H9 (cell line): ENCODE results near the gene CCDC137. TPM values are rescaled to one million over a fixed set of nuclear protein-coding genes. Genes with fewer than 3 reads are reported as not detected.

ENCODE experiments used
- DNase-seq: peaks from one replicate; pipeline ENCODE4 v3.0.0-alpha.2; 2017
- H2AFZ ChIP-seq: one replicate; pipeline ENCODE4 v1.6.1; 2013; ENCODE audit warnings: mild to moderate bottlenecking, low read length, control low read depth, moderate library complexity
- H2AK5ac ChIP-seq: 2 replicates; pipeline ENCODE4 v1.6.1; 2013; ENCODE audit warnings: low read length, control low read depth, mixed read lengths; ENCODE audit not compliant: insufficient read length
- H2BK120ac ChIP-seq: one replicate; pipeline ENCODE4 v1.6.1; 2013; ENCODE audit warnings: low read depth, mild to moderate bottlenecking, low read length, control low read depth, inconsistent platforms; ENCODE audit not compliant: poor library complexity, severe bottlenecking
- H2BK12ac ChIP-seq: 2 replicates; pipeline ENCODE4 v1.6.1; 2013; ENCODE audit warnings: low read length, control low read depth, mixed read lengths, low read depth; ENCODE audit not compliant: insufficient read length
- H2BK15ac ChIP-seq: 2 replicates; pipeline ENCODE4 v1.6.1; 2013; ENCODE audit warnings: low read depth, low read length, control low read depth
- H2BK20ac ChIP-seq: one replicate; pipeline ENCODE4 v1.6.1; 2013; ENCODE audit warnings: low read depth, mild to moderate bottlenecking, low read length, control low read depth, inconsistent platforms; ENCODE audit not compliant: poor library complexity, severe bottlenecking
- H2BK5ac ChIP-seq: 2 replicates; pipeline ENCODE4 v1.6.1; 2013; ENCODE audit warnings: low read length, control low read depth, mixed read lengths; ENCODE audit not compliant: insufficient read length
- H3K14ac ChIP-seq: 2 replicates; pipeline ENCODE4 v1.6.1; 2013; ENCODE audit warnings: low read length, control low read depth; ENCODE audit not compliant: insufficient read depth
- H3K18ac ChIP-seq: 2 replicates; pipeline ENCODE4 v1.6.1; 2013; ENCODE audit warnings: low read depth, mild to moderate bottlenecking, mixed read lengths, low read length, control low read depth; ENCODE audit not compliant: insufficient read length
- H3K23ac ChIP-seq: 2 replicates; pipeline ENCODE4 v1.6.1; 2013; ENCODE audit warnings: low read length, control low read depth, mixed read lengths, low read depth; ENCODE audit not compliant: insufficient read length
- H3K23me2 ChIP-seq: 2 replicates; pipeline ENCODE4 v1.6.1; 2013; ENCODE audit warnings: low read depth, mild to moderate bottlenecking, mixed read lengths, low read length, control low read depth; ENCODE audit not compliant: insufficient read length, poor library complexity, severe bottlenecking
- H3K27ac ChIP-seq: 2 replicates; pipeline ENCODE4 v1.5.1; 2013; ENCODE audit warnings: low read length, control low read depth, mixed read lengths, low read depth; ENCODE audit not compliant: insufficient read length
- H3K27me3 ChIP-seq: 2 replicates; pipeline ENCODE4 v1.6.1; 2013; ENCODE audit warnings: low read length, control low read depth, inconsistent platforms; ENCODE audit not compliant: insufficient read depth
- H3K4ac ChIP-seq: 2 replicates; pipeline ENCODE4 v1.6.1; 2013; ENCODE audit warnings: low read depth, mild to moderate bottlenecking, control low read depth, inconsistent platforms, low read length, moderate library complexity
- H3K4me1 ChIP-seq: 2 replicates; pipeline ENCODE4 v1.6.1; 2013; ENCODE audit warnings: low read length, control low read depth, inconsistent platforms; ENCODE audit not compliant: insufficient read depth
- H3K4me2 ChIP-seq: 2 replicates; pipeline ENCODE4 v1.6.1; 2013; ENCODE audit warnings: low read length, control low read depth, mixed read lengths; ENCODE audit not compliant: insufficient read length, insufficient read depth
- H3K56ac ChIP-seq: 2 replicates; pipeline ENCODE4 v1.6.1; 2013; ENCODE audit warnings: low read depth, mild to moderate bottlenecking, mixed read lengths, low read length, control low read depth; ENCODE audit not compliant: insufficient read length
- H3K79me1 ChIP-seq: 2 replicates; pipeline ENCODE4 v1.6.1; 2013; ENCODE audit warnings: low read depth, mild to moderate bottlenecking, moderate library complexity, low read length, control low read depth, inconsistent platforms; ENCODE audit not compliant: insufficient read depth, poor library complexity, severe bottlenecking
- H3K79me2 ChIP-seq: 2 replicates; pipeline ENCODE4 v1.6.1; 2013; ENCODE audit warnings: low read length, control low read depth, inconsistent platforms; ENCODE audit not compliant: insufficient read depth
- H3K9ac ChIP-seq: 2 replicates; pipeline ENCODE4 v1.6.1; 2013; ENCODE audit warnings: low read length, control low read depth, mixed read lengths; ENCODE audit not compliant: insufficient read length; ENCODE audit errors: extremely low read depth
- H3K9me3 ChIP-seq: one replicate; pipeline ENCODE4 v1.6.1; 2013; ENCODE audit warnings: low read depth, low read length, inconsistent platforms; ENCODE audit not compliant: control insufficient read depth
- H3T11ph ChIP-seq: one replicate; pipeline ENCODE4 v1.6.1; 2013; ENCODE audit warnings: mild to moderate bottlenecking, low read length, control low read depth, inconsistent platforms
- H4K20me1 ChIP-seq: one replicate; pipeline ENCODE4 v1.6.1; 2013; ENCODE audit not compliant: control insufficient read depth, insufficient read length, insufficient read depth
- H4K5ac ChIP-seq: 2 replicates; pipeline ENCODE4 v1.6.1; 2013; ENCODE audit warnings: low read depth, mild to moderate bottlenecking, mixed read lengths, low read length, control low read depth; ENCODE audit not compliant: insufficient read length
- H4K8ac ChIP-seq: replicated peaks from 2 replicates; pipeline ENCODE4 v1.6.1; 2013; ENCODE audit warnings: low read length, control low read depth, mixed read lengths, low read depth; ENCODE audit not compliant: insufficient read length
- H4K91ac ChIP-seq: 2 replicates; pipeline ENCODE4 v1.6.1; 2013; ENCODE audit warnings: low read depth, mild to moderate bottlenecking, moderate library complexity, mixed read lengths, low read length, control low read depth; ENCODE audit not compliant: insufficient read length
- H3K27ac Mint-ChIP-seq, 3 experiments: 2 replicates in 2 of 3; 3 replicates in 1 of 3; pipeline ENCODE4 v1.8.0; 2020 to 2021; ENCODE audit warnings: mixed read lengths in 3 of 3, mild to moderate bottlenecking in 1 of 3, moderate library complexity in 1 of 3
- H3K27me3 Mint-ChIP-seq: 2 replicates; pipeline ENCODE4 v1.8.0; 2021; ENCODE audit warnings: low read depth, mild to moderate bottlenecking, moderate library complexity, mixed read lengths
- H3K36me3 Mint-ChIP-seq, 3 experiments: 2 replicates in 2 of 3; 3 replicates in 1 of 3; pipeline ENCODE4 v1.8.0; 2020 to 2021; ENCODE audit warnings: low read depth in 3 of 3, mixed read lengths in 3 of 3; ENCODE audit not compliant: insufficient read depth in 1 of 3
- H3K4me1 Mint-ChIP-seq, 2 experiments: 2 replicates each; pipeline ENCODE4 v1.8.0; 2020; ENCODE audit warnings: mixed read lengths in 2 of 2
- H3K4me3 Mint-ChIP-seq, 2 experiments: 2 replicates in 1 of 2; 3 replicates in 1 of 2; pipeline ENCODE4 v1.8.0; 2020 to 2021; ENCODE audit warnings: mild to moderate bottlenecking in 2 of 2, mixed read lengths in 2 of 2, moderate library complexity in 1 of 2
- H3K9me3 Mint-ChIP-seq, 2 experiments: 2 replicates in 1 of 2; 3 replicates in 1 of 2; pipeline ENCODE4 v1.8.0; 2020; ENCODE audit warnings: mild to moderate bottlenecking in 2 of 2, mixed read lengths in 2 of 2, moderate library complexity in 1 of 2
- WGBS: extraction: QIAGEN DNeasy Blood & Tissue Kit; methylation state at CpG from one replicate; pipeline ENCODE4 v1.1.7; 2013; ENCODE audit warnings: missing lambda C conversion rate, low lambda C conversion rate, mixed read lengths; ENCODE audit not compliant: insufficient read length; ENCODE audit errors: extremely low coverage; 5-methylcytosine and 5-hydroxymethylcytosine counted together
- total RNA-seq: library from RNA; stranded (reverse); gene quantifications from 2 replicates; pipeline ENCODE4 v1.2.1, GENCODE V29; 2021
- TF ChIP-seq, protein P1 (sequence below): fragments of 200-600 bp; sonication (generic); conservative IDR thresholded peaks from 3 replicates; pipeline ENCODE4 v1.8.0; 2021; ENCODE audit warnings: antibody characterized with exemption, mild to moderate bottlenecking

CCDC137 gene
- total RNA-seq, 1 experiment from 2014 or later: 60.8 TPM

DNA sequence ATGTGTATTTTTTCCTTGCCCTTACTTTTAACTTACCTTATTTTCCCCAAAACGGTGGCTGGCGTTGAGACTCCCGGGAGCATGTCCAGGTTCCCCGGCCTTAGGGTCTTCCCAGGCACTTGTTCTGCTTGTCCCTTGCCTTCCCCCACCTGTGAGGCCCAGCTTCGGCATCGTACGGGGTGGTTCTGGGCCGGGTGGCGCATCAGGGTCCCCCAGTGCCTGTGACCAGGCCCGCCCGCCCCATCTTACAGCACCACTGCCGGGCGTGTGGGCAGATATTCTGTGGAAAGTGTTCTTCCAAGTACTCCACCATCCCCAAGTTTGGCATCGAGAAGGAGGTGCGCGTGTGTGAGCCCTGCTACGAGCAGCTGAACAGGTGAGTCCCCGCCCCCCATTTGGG, 24.7 kb downstream of the CCDC137 start:
- H3K27ac ChIP-seq: no peak overlapping the region
- H3T11ph ChIP-seq: no peak overlapping the region
- Mint-ChIP-seq H3K4me1 (no peaks in the 10 kb centered on the region), H3K27ac (no peak overlapping the region; a peak in 1 of 7 replicates), H3K36me3 (peaks cover 35 to 73% (median 62%) of the 10 kb centered on the region in 3 experiments), H3K4me3 (no peak overlapping the region), H3K9me3 (no peaks in the 10 kb centered on the region), H3K27me3 (no peaks in the 10 kb centered on the region)
- no peak overlapping the region for H2BK12ac ChIP-seq
- H2BK20ac ChIP-seq: no peak overlapping the region
- H3K4me1 ChIP-seq: no peaks in the 10 kb centered on the region
- peaks cover 2% of the 10 kb centered on the region; the same call in 1 of the 2 replicates for H3K79me2 ChIP-seq
- H2BK120ac ChIP-seq: no peak overlapping the region
- no peaks in the 10 kb centered on the region for H3K23me2 ChIP-seq
- H3K4ac ChIP-seq: no peak overlapping the region
- no peak overlapping the region for H4K91ac ChIP-seq
- no peak overlapping the region for H4K8ac ChIP-seq
- H2BK15ac ChIP-seq: no peak overlapping the region
- H3K18ac ChIP-seq: no peak overlapping the region
- H3K23ac ChIP-seq: no peak overlapping the region
- H3K79me1 ChIP-seq: no peaks in the 10 kb centered on the region
- H2AFZ ChIP-seq: no peak overlapping the region
- H3K9ac ChIP-seq: no peak overlapping the region
- no peak overlapping the region for H3K4me2 ChIP-seq
- no peaks in the 10 kb centered on the region for H3K9me3 ChIP-seq
- no peak overlapping the region for H3K56ac ChIP-seq
- no peak overlapping the region for H2AK5ac ChIP-seq
- no peak overlapping the region for H2BK5ac ChIP-seq
- H3K14ac ChIP-seq: no peak overlapping the region
- no peaks in the 10 kb centered on the region for H4K20me1 ChIP-seq
- DNase-seq: no peak
- no peaks in the 10 kb centered on the region for H3K27me3 ChIP-seq
- no peak overlapping the region for H4K5ac ChIP-seq
- WGBS: no CpG with 5 or more reads among the region's 18 CpGs
- TF ChIP-seq, protein P1, sequence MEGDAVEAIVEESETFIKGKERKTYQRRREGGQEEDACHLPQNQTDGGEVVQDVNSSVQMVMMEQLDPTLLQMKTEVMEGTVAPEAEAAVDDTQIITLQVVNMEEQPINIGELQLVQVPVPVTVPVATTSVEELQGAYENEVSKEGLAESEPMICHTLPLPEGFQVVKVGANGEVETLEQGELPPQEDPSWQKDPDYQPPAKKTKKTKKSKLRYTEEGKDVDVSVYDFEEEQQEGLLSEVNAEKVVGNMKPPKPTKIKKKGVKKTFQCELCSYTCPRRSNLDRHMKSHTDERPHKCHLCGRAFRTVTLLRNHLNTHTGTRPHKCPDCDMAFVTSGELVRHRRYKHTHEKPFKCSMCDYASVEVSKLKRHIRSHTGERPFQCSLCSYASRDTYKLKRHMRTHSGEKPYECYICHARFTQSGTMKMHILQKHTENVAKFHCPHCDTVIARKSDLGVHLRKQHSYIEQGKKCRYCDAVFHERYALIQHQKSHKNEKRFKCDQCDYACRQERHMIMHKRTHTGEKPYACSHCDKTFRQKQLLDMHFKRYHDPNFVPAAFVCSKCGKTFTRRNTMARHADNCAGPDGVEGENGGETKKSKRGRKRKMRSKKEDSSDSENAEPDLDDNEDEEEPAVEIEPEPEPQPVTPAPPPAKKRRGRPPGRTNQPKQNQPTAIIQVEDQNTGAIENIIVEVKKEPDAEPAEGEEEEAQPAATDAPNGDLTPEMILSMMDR: no peak
